Prostate gland (tissue), 2 donors: Measurements from ENCODE around the gene RPS6KC1. TPM values are rescaled to one million over a fixed set of nuclear protein-coding genes. Genes with fewer than 3 reads are reported as not detected.

Experiments
- DNase-seq: peaks from one replicate; pipeline ENCODE4 v3.0.0-alpha.2; 2019; ENCODE audit warnings: low spot score
- H3K27ac ChIP-seq, 2 donors: fragments of 200-600 bp; sonication (generic); 2 replicates each; pipeline ENCODE4 v1.5.1; 2017 to 2019
- H3K27me3 ChIP-seq: fragments of 200-600 bp; sonication (generic); replicated peaks from 2 replicates; pipeline ENCODE4 v1.5.1; 2019; ENCODE audit not compliant: insufficient read depth
- H3K36me3 ChIP-seq, 2 donors: fragments of 200-600 bp; sonication (generic); 1 replicate in 1 of 2; 2 replicates in 1 of 2; pipeline versions ENCODE4 v1.5.1 to v1.8.1; 2017 to 2019
- H3K4me1 ChIP-seq: fragments of 200-600 bp; sonication (generic); replicated peaks from 2 replicates; pipeline ENCODE4 v1.5.1; 2019
- H3K4me3 ChIP-seq, 2 donors: fragments of 200-600 bp; sonication (generic); 2 replicates each; pipeline ENCODE4 v1.5.1; 2017 to 2019
- H3K9me3 ChIP-seq: fragments of 200-600 bp; sonication (generic); 2 replicates; pipeline ENCODE4 v1.5.1; 2017
- CTCF ChIP-seq, 4 experiments: fragments of 200-600 bp in 2 of 4; fragments of 450-650 bp in 2 of 4; sonication (generic) in 2 of 4; IDR thresholded peaks; 1 replicate in 3 of 4; 2 replicates in 1 of 4; pipeline ENCODE4 v1.5.1; 2016 to 2019; ENCODE audit warnings: antibody characterized with exemption in 4 of 4, mild to moderate bottlenecking in 2 of 4, moderate library complexity in 2 of 4
- POLR2A ChIP-seq: fragments of 450-650 bp; IDR thresholded peaks from one replicate; pipeline ENCODE4 v1.6.1; 2016; ENCODE audit warnings: antibody characterized with exemption, mild to moderate bottlenecking
- POLR2AphosphoS5 ChIP-seq: sonication (generic); formaldehyde crosslinking; IDR thresholded peaks from one replicate; pipeline ENCODE4 v1.6.1; 2017; ENCODE audit warnings: antibody characterized with exemption
- WGBS: methylation state at CpG from one replicate; pipeline ENCODE4 v1.1.5; 2018; 5-methylcytosine and 5-hydroxymethylcytosine counted together
- intact Hi-C: fragments of 100-400 bp; cut with DNase I; formaldehyde crosslinking; loops from one replicate; pipeline ENCODE4 v1.14.2; 2022
- total RNA-seq, 2 donors: library from RNA; depleted of rRNA; stranded (reverse); fragments of >200 nt; gene quantifications; one replicate each; pipeline ENCODE4 v1.1.0, GENCODE V29; 2016

The RPS6KC1 gene
- total RNA-seq, 2 donors from 2014 or later: 32.6 to 35.3 TPM

GRCh38 chr1:213120961-213121360 is 69.9 kb downstream of the RPS6KC1 start:
- no peak overlapping the region for H3K4me3 ChIP-seq
- H3K27me3 ChIP-seq: no peaks in the 10 kb centered on the region
- DNase-seq: no peak
- H3K27ac ChIP-seq: no peak overlapping the region
- H3K4me1 ChIP-seq: no peaks in the 10 kb centered on the region
- H3K9me3 ChIP-seq: no peaks in the 10 kb centered on the region
- H3K36me3 ChIP-seq: no peaks in the 10 kb centered on the region
- 89% methylated on average over 4 of the region's 4 CpGs for WGBS
- intact Hi-C loops: no loop called here
- TF ChIP-seq CTCF (IDR thresholded peaks at IDR 0.05) (no peak), POLR2A (no peak), POLR2AphosphoS5 (no peak)

- H3K27ac ChIP-seq: no peak overlapping the region
- H3K36me3 ChIP-seq: no peaks in the 10 kb centered on the region
- intact Hi-C loops: no loop called here
- no peaks in the 10 kb centered on the region for H3K9me3 ChIP-seq
- no peak overlapping the region for H3K4me3 ChIP-seq
- no peaks in the 10 kb centered on the region for H3K27me3 ChIP-seq
- no peaks in the 10 kb centered on the region for H3K4me1 ChIP-seq
- DNase-seq: no peak
- TF ChIP-seq CTCF (IDR thresholded peaks at IDR 0.05) (peak in 3 of 4 experiments; percentile 51 to 60 (median 58)), POLR2A (no peak)
These were observed 71.5 kb downstream of the RPS6KC1 start for GRCh38 chr1:213122514-213122929.

GRCh38 chr1:213123087-213123486 is 72.0 kb downstream of the RPS6KC1 start:
- DNase-seq: no peak
- H3K36me3 ChIP-seq: no peaks in the 10 kb centered on the region
- H3K4me3 ChIP-seq: no peak overlapping the region
- no peaks in the 10 kb centered on the region for H3K4me1 ChIP-seq
- H3K27me3 ChIP-seq: no peaks in the 10 kb centered on the region
- H3K27ac ChIP-seq: no peak overlapping the region
- WGBS: 93% methylated on average over 3 of the region's 3 CpGs
- H3K9me3 ChIP-seq: no peaks in the 10 kb centered on the region
- TF ChIP-seq CTCF (IDR thresholded peaks at IDR 0.05) (no peak), POLR2AphosphoS5 (no peak), POLR2A (no peak)
- intact Hi-C loops: no loop called here

GRCh38 chr1:213123536-213123935 is 72.5 kb downstream of the RPS6KC1 start:
- Histone ChIP-seq H3K36me3 (no peaks in the 10 kb centered on the region), H3K27me3 (no peaks in the 10 kb centered on the region), H3K27ac (no peak overlapping the region), H3K9me3 (no peaks in the 10 kb centered on the region), H3K4me1 (no peaks in the 10 kb centered on the region), H3K4me3 (no peak overlapping the region)
- 94% methylated on average over 2 of the region's 2 CpGs for WGBS
- intact Hi-C loops: no loop called here
- no peak for TF ChIP-seq CTCF (IDR thresholded peaks at IDR 0.05)
- no peak for TF ChIP-seq POLR2AphosphoS5
- no peak for TF ChIP-seq POLR2A
- no peak for DNase-seq

GRCh38 chr1:213124590-213124989 is 73.5 kb downstream of the RPS6KC1 start:
- H3K27me3 ChIP-seq: no peaks in the 10 kb centered on the region
- WGBS: 94% methylated on average over 5 of the region's 5 CpGs
- DNase-seq: no peak
- no peaks in the 10 kb centered on the region for H3K4me1 ChIP-seq
- no peaks in the 10 kb centered on the region for H3K9me3 ChIP-seq
- no peak for TF ChIP-seq CTCF (IDR thresholded peaks at IDR 0.05)
- TF ChIP-seq POLR2A: no peak
- TF ChIP-seq POLR2AphosphoS5: no peak
- no peak overlapping the region for H3K4me3 ChIP-seq
- no peak overlapping the region for H3K27ac ChIP-seq
- H3K36me3 ChIP-seq: no peaks in the 10 kb centered on the region
- intact Hi-C loops: no loop called here
